ENCODE results near the gene TMEM247.

- no peak for TF ChIP-seq CTCF (IDR thresholded peaks at IDR 0.05)
- TF ChIP-seq POLR2A (IDR thresholded peaks at IDR 0.05) = no peak
These were observed 8.4 kb downstream of the TMEM247 start for GRCh38 chr2:46487667-46488335.

Data from testis (tissue), 2 donors.